ENCODE results near the gene GRAMD2B.
"Not testable (repeated sequence)": the region's sequence is repeated elsewhere in the genome, so short reads cannot be mapped to it uniquely, and the experiment has no call there.

Gene GRAMD2B

GRCh38 chr5:126461838-126462237 lies 38.6 kb downstream of the GRAMD2B start:
- no peak for DNase-seq (ENCODE audit: low read depth)
- H3K4me3 ChIP-seq (ENCODE audit: control insufficient read depth, low read depth, low read length), result no peak overlapping the region
- TF ChIP-seq CTCF (IDR thresholded peaks at IDR 0.05; ENCODE audit: control insufficient read depth, insufficient read depth, low read depth, low read length, missing control alignments), result no peak

- no peak overlapping the region for H3K4me3 ChIP-seq (ENCODE audit: control insufficient read depth, low read depth, low read length)
- DNase-seq (ENCODE audit: low read depth), result no peak
- TF ChIP-seq CTCF (IDR thresholded peaks at IDR 0.05; ENCODE audit: control insufficient read depth, insufficient read depth, low read depth, low read length, missing control alignments), result no peak
Observed at GRCh38 chr5:126462239-126463014, 39.2 kb downstream of the GRAMD2B start.

- no peak for TF ChIP-seq CTCF (IDR thresholded peaks at IDR 0.05; ENCODE audit: control insufficient read depth, insufficient read depth, low read depth, low read length, missing control alignments)
- H3K4me3 ChIP-seq (ENCODE audit: control insufficient read depth, low read depth, low read length), result no peak overlapping the region
- no peak for DNase-seq (ENCODE audit: low read depth)
Observed at GRCh38 chr5:126464016-126464415, 40.8 kb downstream of the GRAMD2B start.

- no peak overlapping the region for H3K4me3 ChIP-seq (ENCODE audit: control insufficient read depth, low read depth, low read length)
- TF ChIP-seq CTCF (IDR thresholded peaks at IDR 0.05; ENCODE audit: control insufficient read depth, insufficient read depth, low read depth, low read length, missing control alignments), result no peak
- DNase-seq (ENCODE audit: low read depth), result no peak
Observed at GRCh38 chr5:126464959-126465358, 41.8 kb downstream of the GRAMD2B start.

- no peak for DNase-seq (ENCODE audit: low read depth)
- H3K4me3 ChIP-seq (ENCODE audit: control insufficient read depth, low read depth, low read length), result no peak overlapping the region
- TF ChIP-seq CTCF (IDR thresholded peaks at IDR 0.05; ENCODE audit: control insufficient read depth, insufficient read depth, low read depth, low read length, missing control alignments), result no peak
Observed at GRCh38 chr5:126468091-126468490, 44.9 kb downstream of the GRAMD2B start.

- TF ChIP-seq CTCF (IDR thresholded peaks at IDR 0.05; ENCODE audit: control insufficient read depth, insufficient read depth, low read depth, low read length, missing control alignments), result no peak
- H3K4me3 ChIP-seq (ENCODE audit: control insufficient read depth, low read depth, low read length), result no peak overlapping the region
- no peak for DNase-seq (ENCODE audit: low read depth)
Observed at GRCh38 chr5:126469536-126470316, 46.5 kb downstream of the GRAMD2B start.

- DNase-seq (ENCODE audit: low read depth), result peak; percentile 61
- not testable (repeated sequence) for H3K4me3 ChIP-seq (ENCODE audit: control insufficient read depth, low read depth, low read length)
Observed at GRCh38 chr5:126470529-126470928, 47.3 kb downstream of the GRAMD2B start.

Measured in AG09309 (cell line).